ENCODE results near the gene RPL22.

GRCh38 chr1:6148497-6149241 lies 50.7 kb downstream of the RPL22 start:
- TF ChIP-seq POLR2A (IDR thresholded peaks at IDR 0.05) (no peak), EP300 (IDR thresholded peaks at IDR 0.05) (no peak)
- TF ChIP-seq, protein P1, sequence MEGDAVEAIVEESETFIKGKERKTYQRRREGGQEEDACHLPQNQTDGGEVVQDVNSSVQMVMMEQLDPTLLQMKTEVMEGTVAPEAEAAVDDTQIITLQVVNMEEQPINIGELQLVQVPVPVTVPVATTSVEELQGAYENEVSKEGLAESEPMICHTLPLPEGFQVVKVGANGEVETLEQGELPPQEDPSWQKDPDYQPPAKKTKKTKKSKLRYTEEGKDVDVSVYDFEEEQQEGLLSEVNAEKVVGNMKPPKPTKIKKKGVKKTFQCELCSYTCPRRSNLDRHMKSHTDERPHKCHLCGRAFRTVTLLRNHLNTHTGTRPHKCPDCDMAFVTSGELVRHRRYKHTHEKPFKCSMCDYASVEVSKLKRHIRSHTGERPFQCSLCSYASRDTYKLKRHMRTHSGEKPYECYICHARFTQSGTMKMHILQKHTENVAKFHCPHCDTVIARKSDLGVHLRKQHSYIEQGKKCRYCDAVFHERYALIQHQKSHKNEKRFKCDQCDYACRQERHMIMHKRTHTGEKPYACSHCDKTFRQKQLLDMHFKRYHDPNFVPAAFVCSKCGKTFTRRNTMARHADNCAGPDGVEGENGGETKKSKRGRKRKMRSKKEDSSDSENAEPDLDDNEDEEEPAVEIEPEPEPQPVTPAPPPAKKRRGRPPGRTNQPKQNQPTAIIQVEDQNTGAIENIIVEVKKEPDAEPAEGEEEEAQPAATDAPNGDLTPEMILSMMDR (IDR thresholded peaks at IDR 0.05): no peak

Measured in tibial nerve (tissue), 4 donors.